B cell (primary cell): ENCODE measurements around the gene ACSF2. TPM values are rescaled to one million over a fixed set of nuclear protein-coding genes. Genes with fewer than 3 reads are reported as not detected.

Experiments used
- ATAC-seq: fragments of 200-7000 bp; cut with Tn5 transposase; one replicate; pipeline ENCODE4 v1.10.0; 2021; ENCODE audit warnings: low read depth, mild to moderate bottlenecking, moderate number of reproducible peaks, moderate library complexity
- CTCF ChIA-PET: fragments of 350-600 bp; sonication (Branson Sonifier 250); formaldehyde crosslinking; loops from one replicate; lab custom pipeline; 2021; ENCODE audit warnings: antibody characterized with exemption, inconsistent platforms; lab: Charles Lee
- POLR2A ChIA-PET: fragments of 350-600 bp; sonication (Branson Sonifier 250); formaldehyde crosslinking; loops from one replicate; lab custom pipeline; 2021; ENCODE audit warnings: antibody characterized with exemption; lab: Charles Lee
- DNase-seq: peaks from one replicate; pipeline ENCODE4 v3.0.0; 2013
- H2AFZ ChIP-seq: 2 replicates; pipeline ENCODE4 v1.6.1; 2012; ENCODE audit warnings: mild to moderate bottlenecking, low read depth, low read length; ENCODE audit not compliant: insufficient read depth, poor library complexity, severe bottlenecking
- H3K27ac ChIP-seq, 2 donors: 1 replicate in 1 of 2; 2 replicates in 1 of 2; pipeline ENCODE4 v1.5.1; 2012 to 2013; ENCODE audit warnings: low read length in 2 of 2, mild to moderate bottlenecking in 2 of 2, moderate library complexity in 1 of 2
- H3K27me3 ChIP-seq, 4 experiments: fragments of 200-600 bp in 1 of 4; sonication (generic) in 1 of 4; replicated peaks in 1 of 4; 1 replicate in 2 of 4; 2 replicates in 2 of 4; pipeline versions ENCODE4 v1.6.1 to v1.7.0; 2013 to 2016; ENCODE audit warnings: low read length in 3 of 4, mild to moderate bottlenecking in 2 of 4, mixed read lengths in 1 of 4, moderate library complexity in 1 of 4; ENCODE audit not compliant: insufficient read depth in 4 of 4, control insufficient read depth in 3 of 4; ENCODE audit errors: control extremely low read depth in 1 of 4
- H3K36me3 ChIP-seq, 2 experiments: replicated peaks in 1 of 2; 1 replicate in 1 of 2; 2 replicates in 1 of 2; pipeline versions ENCODE4 v1.6.1 to v1.7.1; 2013; ENCODE audit warnings: low read length in 1 of 2; ENCODE audit not compliant: insufficient read depth in 2 of 2, control insufficient read depth in 1 of 2; ENCODE audit errors: control extremely low read depth in 1 of 2, extremely low read depth in 1 of 2
- H3K4me1 ChIP-seq, 2 donors: fragments of 200-600 bp in 1 of 2; sonication (generic) in 1 of 2; 1 replicate in 1 of 2; 2 replicates in 1 of 2; pipeline versions ENCODE4 v1.5.1 to v1.6.1; 2013 to 2017; ENCODE audit warnings: low read length in 2 of 2; ENCODE audit not compliant: control insufficient read depth in 2 of 2, insufficient read depth in 2 of 2
- H3K4me2 ChIP-seq: replicated peaks from 2 replicates; pipeline ENCODE3; 2012; ENCODE audit warnings: mild to moderate bottlenecking, low read depth, low read length; ENCODE audit not compliant: poor library complexity, severe bottlenecking
- H3K4me3 ChIP-seq, 5 experiments: fragments of 200-600 bp in 1 of 5; sonication (generic) in 1 of 5; 1 replicate in 3 of 5; 2 replicates in 2 of 5; pipeline versions ENCODE4 v1.5.1 to v1.7.0; 2011 to 2016; ENCODE audit warnings: low read length in 4 of 5, mild to moderate bottlenecking in 4 of 5, low read depth in 2 of 5, control low read depth in 1 of 5, moderate library complexity in 1 of 5; ENCODE audit not compliant: insufficient read depth in 1 of 5; ENCODE audit errors: control extremely low read depth in 1 of 5, extremely low read depth in 1 of 5
- H3K79me2 ChIP-seq: fragments of 200-600 bp; sonication (generic); one replicate; pipeline ENCODE4 v1.6.0; 2016; ENCODE audit warnings: low read length; ENCODE audit not compliant: control insufficient read depth, insufficient read depth
- H3K9ac ChIP-seq: fragments of 200-600 bp; sonication (generic); 2 replicates; pipeline ENCODE4 v1.6.1; 2017; ENCODE audit warnings: mild to moderate bottlenecking, low read length, moderate library complexity
- H3K9me3 ChIP-seq, 3 donors: one replicate each; pipeline versions ENCODE4 v1.6.1 to v1.7.1; 2013; ENCODE audit warnings: low read length in 2 of 3; ENCODE audit not compliant: control insufficient read depth in 2 of 3, insufficient read depth in 1 of 3; ENCODE audit errors: control extremely low read depth in 1 of 3
- H4K20me1 ChIP-seq: 2 replicates; pipeline ENCODE4 v1.6.0; 2012; ENCODE audit warnings: mild to moderate bottlenecking, low read length; ENCODE audit not compliant: insufficient read depth, control insufficient read depth, poor library complexity, severe bottlenecking
- H3K27ac Mint-ChIP-seq: one replicate; pipeline ENCODE4 v1.8.0; 2021; ENCODE audit warnings: mixed read lengths
- H3K27me3 Mint-ChIP-seq: one replicate; pipeline ENCODE4 v1.8.0; 2021; ENCODE audit warnings: mixed read lengths
- H3K4me1 Mint-ChIP-seq: one replicate; pipeline ENCODE4 v1.8.0; 2021; ENCODE audit warnings: mixed read lengths
- H3K4me3 Mint-ChIP-seq: one replicate; pipeline ENCODE4 v1.8.0; 2021; ENCODE audit warnings: mixed read lengths
- H3K9me3 Mint-ChIP-seq: one replicate; pipeline ENCODE4 v1.8.0; 2022; ENCODE audit warnings: mixed read lengths; ENCODE audit not compliant: insufficient read depth
- CTCF ChIP-seq: fragments of 200-600 bp; IDR thresholded peaks from one replicate; pipeline ENCODE4 v1.8.0; 2022; ENCODE audit warnings: antibody characterized with exemption, mild to moderate bottlenecking
- EZH2 ChIP-seq: IDR thresholded peaks from 2 replicates; pipeline ENCODE4 v1.6.1; 2012; ENCODE audit warnings: borderline replicate concordance, low read depth, mild to moderate bottlenecking, moderate library complexity, low read length; ENCODE audit not compliant: insufficient read depth, poor library complexity, severe bottlenecking
- WGBS: methylation state at CpG from one replicate; pipeline ENCODE4 v1.1.5; 2013; ENCODE audit warnings: missing lambda C conversion rate; ENCODE audit not compliant: insufficient coverage; 5-methylcytosine and 5-hydroxymethylcytosine counted together
- intact Hi-C: fragments of 100-400 bp; cut with micrococcal nuclease; formaldehyde crosslinking; loops from one replicate; pipeline ENCODE4 v1.10.0; 2022
- polyA plus RNA-seq: library from polyadenylated mRNA; depleted of rRNA; stranded (reverse); fragments of >200 nt; gene quantifications from 2 replicates; pipeline ENCODE4 v1.2.3, GENCODE V29; 2012
- total RNA-seq, 2 donors: library from RNA; stranded (reverse); fragments of 120-200 nt in 1 of 2; gene quantifications; 1 replicate in 1 of 2; 2 replicates in 1 of 2; pipeline versions ENCODE4 v1.2.3 to v1.2.4, GENCODE V29; 2013 to 2022

The ACSF2 gene
- total and polyA plus RNA-seq, 2 donors (not counting 1 experiment from before 2014, with no cell fraction given) = 59.6 to 66.1 TPM

- Histone ChIP-seq H3K36me3 (peaks cover 0 to 11% of the 10 kb centered on the region in 2 experiments), H2AFZ (no peak overlapping the region), H4K20me1 (no peaks in the 10 kb centered on the region), H3K9me3 (no peaks in the 10 kb centered on the region), H3K4me3 (no peak overlapping the region), H3K9ac (no peak overlapping the region), H3K27me3 (no peaks in the 10 kb centered on the region), H3K4me2 (no peak overlapping the region), H3K79me2 (peaks cover 47% of the 10 kb centered on the region), H3K4me1 (no peaks in the 10 kb centered on the region), H3K27ac (no peak overlapping the region)
- TF ChIP-seq EZH2 (no peak), CTCF (no peak)
- Mint-ChIP-seq H3K4me3 (no peak overlapping the region), H3K4me1 (no peaks in the 10 kb centered on the region), H3K27me3 (no peaks in the 10 kb centered on the region), H3K27ac (no peak overlapping the region), H3K9me3 (no peaks in the 10 kb centered on the region)
- ATAC-seq (no peak), DNase-seq (no peak)
- intact Hi-C loops = no loop called here
- CTCF ChIA-PET = interaction anchor here (0.9 to 1.0 kb wide), 2 partner anchors 27 to 80 kb away, joined by 3 to 4 read pairs; no protein-coding TSS in a partner anchor
- POLR2A ChIA-PET = no interaction called here
- 99% methylated on average over 7 of the region's 10 CpGs for WGBS
These were observed 15.1 kb downstream of the ACSF2 start for GRCh38 chr17:50440838-50441829.

GRCh38 chr17:50443505-50443974 is 17.5 kb downstream of the ACSF2 start:
- H3K36me3 ChIP-seq = peaks cover 0 to 2% of the 10 kb centered on the region in 2 experiments
- WGBS = 100% methylated on average over 1 of the region's 3 CpGs
- H2AFZ ChIP-seq = no peak overlapping the region
- no peaks in the 10 kb centered on the region for H3K9me3 ChIP-seq
- ChIA-PET CTCF (no interaction called here), POLR2A (interaction anchor here (1.4 kb wide), 1 partner anchor 46 kb away, joined by 3 read pairs; the partner anchor contains the start of gene LRRC59)
- DNase-seq (no peak), ATAC-seq (no peak)
- TF ChIP-seq EZH2 (no peak), CTCF (no peak)
- peaks cover 38% of the 10 kb centered on the region for H3K79me2 ChIP-seq
- H3K27ac ChIP-seq = no peak overlapping the region
- no peaks in the 10 kb centered on the region for H4K20me1 ChIP-seq
- no peaks in the 10 kb centered on the region for H3K27me3 Mint-ChIP-seq
- H3K27me3 ChIP-seq = no peaks in the 10 kb centered on the region
- no peaks in the 10 kb centered on the region for H3K4me1 ChIP-seq
- H3K9ac ChIP-seq = no peak overlapping the region
- H3K4me2 ChIP-seq = no peak overlapping the region
- H3K4me1 Mint-ChIP-seq = no peaks in the 10 kb centered on the region
- no peak overlapping the region for H3K4me3 Mint-ChIP-seq
- H3K27ac Mint-ChIP-seq = no peak overlapping the region
- no peaks in the 10 kb centered on the region for H3K9me3 Mint-ChIP-seq
- intact Hi-C loops = no loop called here
- no peak overlapping the region for H3K4me3 ChIP-seq
